ENCODE measurements around the gene BMP6.

GRCh38 chr6:7812623-7813022 lies 86.7 kb downstream of the BMP6 start:
- TF ChIP-seq TCF3 (IDR thresholded peaks at IDR 0.05; ENCODE audit: borderline replicate concordance, insufficient read depth, low read depth, low read length) (no peak), ATF2 (IDR thresholded peaks at IDR 0.05; ENCODE audit: low read length) (no peak), YY1 (IDR thresholded peaks at IDR 0.05; ENCODE audit: low read depth, low read length) (no peak), CBFB (IDR thresholded peaks at IDR 0.05; ENCODE audit: low read depth) (no peak), POLR2A (IDR thresholded peaks at IDR 0.05; ENCODE audit: low read depth, low read length) (no peak), EP300 (IDR thresholded peaks at IDR 0.05; ENCODE audit: borderline replicate concordance in 1 of 2, control insufficient read depth in 1 of 2, low read depth in 2 of 2, low read length in 2 of 2) (no peak), SPI1 (IDR thresholded peaks at IDR 0.05; ENCODE audit: borderline replicate concordance, insufficient read depth, low read depth, low read length) (no peak), CREB1 (IDR thresholded peaks at IDR 0.05; ENCODE audit: low read depth) (no peak), CTCF (IDR thresholded peaks at IDR 0.05 in 2 of 3, conservative IDR thresholded peaks at IDR 0.05 in 1 of 3; ENCODE audit: control insufficient read depth in 2 of 3, extremely low read depth in 1 of 3, insufficient read depth in 1 of 3, low read depth in 3 of 3, low read length in 3 of 3) (no peak), EZH2 (IDR thresholded peaks at IDR 0.05; ENCODE audit: borderline replicate concordance, control insufficient read depth, low read depth, low read length) (no peak), TCF12 (IDR thresholded peaks at IDR 0.05; ENCODE audit: low read depth, low read length) (no peak), ZNF217 (IDR thresholded peaks at IDR 0.05) (no peak), ESRRA (IDR thresholded peaks at IDR 0.05; ENCODE audit: low read length) (no peak), ZNF274 (IDR thresholded peaks at IDR 0.05; ENCODE audit: insufficient read depth, insufficient read length) (no peak)
